Left cardiac atrium (tissue), 4 donors: ENCODE data around the gene FNIP2. TPM values are rescaled to one million over a fixed set of nuclear protein-coding genes. Genes with fewer than 3 reads are reported as not detected.

ENCODE experiments used
- ATAC-seq, 2 donors: fragments of 200-7000 bp; cut with Tn5 transposase; one replicate each; pipeline ENCODE4 v1.9.1; 2020; ENCODE audit warnings: mild to moderate bottlenecking in 2 of 2, moderate library complexity in 2 of 2
- DNase-seq: peaks from one replicate; pipeline ENCODE4 v3.0.0-alpha.2; 2020
- intact Hi-C, 2 donors: fragments of 100-400 bp; cut with DNase I; formaldehyde crosslinking; loops; one replicate each; pipeline versions ENCODE4 v1.14.1 to v1.15.1; 2022 to 2023
- total RNA-seq, 2 donors: library from RNA; stranded (reverse); fragmentation: NEBNext Ultra II Directional; extraction: Animal tissue kit (Norgen Biotek cat#: 25700); gene quantifications; one replicate each; pipeline ENCODE4 v1.2.1, GENCODE V29; 2021
- donor health status: DM: no; HTN: yes; CAD: no.
- donor health status: DM: no; HTN: yes; CAD: no; lungs with severe emphysema.
- donor health status: DM: yes; HTN: yes; CAD: no.
- donor health status: Dilated cardiomyopathy.

The FNIP2 gene
- total RNA-seq, 2 donors from 2014 or later: 40.6 to 55.3 TPM

DNA sequence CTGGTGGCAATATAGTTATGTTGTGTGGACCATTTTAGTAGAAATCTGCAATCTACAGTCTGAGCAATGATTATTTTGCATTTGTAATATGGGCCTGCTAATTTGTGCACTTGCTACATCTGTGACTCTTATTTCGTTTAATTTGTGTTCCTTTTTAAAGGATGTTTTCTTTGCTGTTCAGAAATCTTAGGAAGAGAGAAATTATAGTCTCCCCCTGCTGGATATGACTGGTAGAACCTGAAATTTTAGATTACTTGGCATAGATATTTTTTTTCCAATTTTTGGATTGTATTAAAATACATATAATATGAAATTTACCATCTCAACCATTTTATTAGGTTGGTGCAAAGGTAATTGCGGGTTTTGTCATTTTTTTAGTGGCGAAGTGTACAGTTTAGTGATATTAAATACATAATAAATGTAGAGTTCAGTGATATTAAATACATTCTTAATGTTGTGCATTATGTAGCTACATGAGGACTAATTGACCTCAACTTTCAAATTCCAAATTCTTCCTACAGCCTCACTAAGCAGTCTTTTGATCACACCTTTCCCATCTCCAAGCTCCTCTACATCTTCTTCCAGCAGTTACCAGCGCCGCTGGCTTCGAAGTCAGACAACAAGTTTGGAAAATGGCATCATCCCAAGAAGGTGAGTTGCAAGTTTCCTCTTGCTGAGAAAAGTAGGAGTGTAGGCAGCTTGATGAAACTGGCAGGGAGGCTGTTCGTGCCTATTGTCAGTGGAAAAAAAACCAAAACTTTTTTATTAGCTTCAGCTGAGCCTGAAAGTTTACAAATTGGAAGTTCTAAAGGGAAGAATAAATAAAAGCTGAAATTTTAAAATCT lies 82.2 kb downstream of the FNIP2 start:
- DNase-seq (no peak), ATAC-seq (peak in 1 of 2 donors; percentile 24)
- intact Hi-C loops: loop anchor here (2.0 to 10.0 kb wide), 3 partner anchors 122 to 594 kb away; no protein-coding TSS in a partner anchor

DNA sequence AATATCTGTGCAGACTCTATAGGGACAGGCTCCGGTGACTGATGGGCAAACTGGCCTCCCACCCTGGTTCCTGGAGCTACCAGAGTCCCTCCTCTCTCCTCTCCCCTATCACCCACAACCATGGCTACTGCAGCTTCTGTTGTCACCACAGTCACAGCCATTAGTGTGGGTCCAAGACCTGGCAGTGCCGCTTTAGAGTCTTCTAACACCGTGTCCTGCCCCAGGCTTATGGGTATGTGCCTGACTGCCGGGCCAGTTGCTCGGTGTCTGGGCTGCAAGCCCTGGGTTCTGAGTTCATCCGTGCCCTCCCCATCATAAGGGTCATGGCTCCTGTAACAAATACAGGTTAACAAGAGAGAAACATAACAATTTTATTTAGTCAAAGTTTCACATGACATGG lies 85.4 kb downstream of the FNIP2 start:
- DNase-seq: no peak
- intact Hi-C loops: loop anchor here (10.0 kb wide), 2 partner anchors 351 to 591 kb away; no protein-coding TSS in a partner anchor
- peak in 1 of 2 donors; percentile 14 for ATAC-seq

DNA sequence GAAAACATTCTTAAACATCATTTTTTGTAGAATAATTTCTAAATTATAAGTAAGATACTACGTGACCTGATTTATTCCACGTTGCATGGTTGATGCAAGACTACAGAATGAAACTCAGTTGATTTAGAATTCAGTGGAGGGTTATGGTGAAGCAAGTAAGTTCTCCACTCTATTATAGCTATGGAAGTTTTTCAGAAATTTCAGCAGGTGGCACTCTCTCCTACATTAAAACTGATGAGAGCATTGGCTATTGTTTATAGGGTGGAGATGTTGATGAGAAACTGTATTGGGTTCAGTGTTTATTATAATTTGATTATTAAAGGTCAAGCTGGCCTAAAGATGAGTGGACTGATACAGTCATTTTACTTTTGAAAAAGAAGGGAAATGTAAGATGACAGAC lies 88.0 kb downstream of the FNIP2 start:
- peak; percentile 69 to 70 for ATAC-seq
- intact Hi-C loops: loop anchor here (2.0 to 10.0 kb wide), 4 partner anchors 245 to 588 kb away; partner anchors contain the start of gene RAPGEF2 (in 1 of the 2)

DNA sequence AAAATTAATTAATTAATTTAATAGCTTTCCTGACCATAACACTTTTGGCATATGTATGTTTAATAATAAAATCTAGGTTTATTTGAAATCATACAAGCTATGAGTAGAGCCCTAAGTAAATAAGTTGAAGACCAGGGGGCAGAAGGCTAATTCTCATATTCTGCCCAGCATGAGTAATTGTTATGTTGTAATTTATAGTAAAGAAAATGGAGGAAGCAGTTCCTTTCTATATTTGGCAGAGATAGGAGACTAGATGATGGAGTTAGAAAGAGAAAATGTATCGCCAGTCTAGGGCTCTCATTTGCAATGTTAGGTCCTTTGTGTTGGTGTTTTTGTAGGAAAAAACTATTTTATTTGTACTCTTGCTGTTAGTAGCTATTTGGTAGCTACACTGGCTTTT lies 89.1 kb downstream of the FNIP2 start:
- ATAC-seq (no peak), DNase-seq (no peak)
- intact Hi-C loops: loop anchor here (2.0 to 10.0 kb wide), 4 partner anchors 244 to 587 kb away; partner anchors contain the start of gene RAPGEF2 (in 1 of the 2)

More for the DNA sequence above, 88.0 kb downstream of the FNIP2 start:
- DNase-seq: no peak

DNA sequence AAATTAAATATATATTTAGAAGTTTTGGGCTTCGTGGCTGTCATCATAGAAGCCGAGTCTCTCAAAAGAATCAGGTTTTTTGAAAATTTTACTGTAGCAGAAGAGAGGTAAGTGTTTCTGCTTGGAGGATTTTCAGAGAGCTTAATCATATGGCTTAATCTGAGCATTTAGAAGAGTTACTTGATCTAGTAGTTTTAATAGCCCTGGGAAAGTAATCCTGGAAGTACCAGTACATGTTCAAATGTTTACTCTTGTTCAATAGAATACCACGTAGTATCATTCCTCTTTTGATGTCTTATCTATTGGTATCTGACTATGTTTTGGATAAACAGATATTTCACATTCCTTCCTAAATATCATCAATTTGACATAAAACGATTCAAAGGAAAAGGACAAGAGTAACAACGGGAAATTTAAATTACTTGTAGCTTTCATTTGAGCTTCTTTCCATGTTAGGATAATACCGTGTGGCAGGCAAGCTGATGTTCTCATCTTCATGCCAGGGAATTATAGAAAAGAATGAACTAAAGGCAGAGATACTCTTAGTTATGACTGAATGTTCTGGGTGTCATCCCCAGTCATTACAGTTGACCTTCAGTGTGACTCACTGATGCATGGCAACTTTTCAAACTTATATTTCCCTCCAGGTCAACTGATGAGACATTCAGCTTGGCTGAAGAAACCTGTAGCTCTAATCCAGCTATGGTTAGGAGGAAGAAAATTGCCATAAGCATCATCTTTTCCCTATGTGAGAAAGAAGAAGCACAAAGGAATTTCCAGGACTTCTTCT lies 89.8 kb downstream of the FNIP2 start:
- DNase-seq: no peak
- peak in 1 of 2 donors; percentile 50 for ATAC-seq
- intact Hi-C loops: loop anchor here (5.0 to 10.0 kb wide), 3 partner anchors 244 to 586 kb away; partner anchors contain the start of gene RAPGEF2 (in 1 of the 2)

DNA sequence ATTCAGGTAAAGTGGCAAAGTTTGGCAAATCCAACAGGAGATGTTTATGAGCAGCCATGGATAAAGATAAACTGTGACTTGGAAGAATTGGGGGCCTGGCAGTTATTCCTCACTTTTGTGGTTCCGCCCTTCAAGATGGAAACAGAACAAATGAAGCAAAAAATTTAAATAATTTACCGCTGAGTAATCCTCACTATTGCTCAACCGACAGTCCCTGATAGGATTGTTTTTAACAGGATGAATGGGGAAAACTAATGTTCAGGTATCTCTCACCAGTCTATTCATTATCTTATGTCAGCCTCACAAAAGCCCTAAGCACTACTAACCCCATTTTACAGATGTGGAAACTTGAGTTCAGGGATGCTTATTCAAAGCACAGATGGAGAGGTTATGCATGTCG lies 90.8 kb downstream of the FNIP2 start:
- ATAC-seq (no peak), DNase-seq (no peak)
- intact Hi-C loops: loop anchor here (5.0 to 10.0 kb wide), 3 partner anchors 243 to 585 kb away; partner anchors contain the start of gene RAPGEF2 (in 1 of the 2)

DNA sequence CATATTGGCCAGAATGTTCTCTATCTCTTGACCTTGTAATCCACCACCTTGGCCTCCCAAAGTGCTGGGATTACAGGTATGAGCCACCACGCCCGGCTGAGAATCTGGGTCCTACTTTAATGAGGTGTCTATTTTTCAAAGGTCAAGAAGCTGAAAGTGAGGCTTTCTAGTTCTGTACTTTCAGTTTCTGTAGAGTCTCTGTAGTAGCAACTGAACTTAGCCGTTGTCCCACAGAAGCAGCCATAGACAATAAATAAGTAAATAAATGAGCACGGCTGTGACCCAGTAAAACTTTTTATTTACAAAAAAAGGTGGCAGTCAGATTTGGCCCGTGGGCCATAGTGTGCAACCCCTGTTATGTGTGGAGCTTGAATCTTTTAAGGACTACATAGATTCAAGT lies 92.0 kb downstream of the FNIP2 start:
- ATAC-seq (no peak), DNase-seq (no peak)
- intact Hi-C loops: no loop called here

DNA sequence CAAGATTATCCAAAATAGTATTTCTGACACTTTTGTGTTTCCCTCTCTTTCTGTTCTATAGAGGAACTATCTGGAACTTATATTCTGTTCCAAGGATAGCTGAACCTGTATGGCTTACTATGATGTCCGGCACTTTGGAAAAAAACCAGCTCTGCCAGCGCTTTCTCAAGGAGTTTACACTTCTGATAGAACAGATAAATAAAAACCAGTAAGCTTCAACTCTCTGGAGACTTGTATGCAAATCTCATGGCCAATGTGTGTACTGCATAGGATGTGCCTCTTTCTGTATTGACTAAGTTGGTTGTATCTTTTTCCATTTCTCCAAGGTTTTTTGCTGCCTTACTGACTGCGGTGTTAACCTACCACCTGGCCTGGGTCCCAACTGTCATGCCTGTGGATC lies 92.5 kb downstream of the FNIP2 start:
- ATAC-seq: no peak
- intact Hi-C loops: no loop called here
- DNase-seq: no peak

DNA sequence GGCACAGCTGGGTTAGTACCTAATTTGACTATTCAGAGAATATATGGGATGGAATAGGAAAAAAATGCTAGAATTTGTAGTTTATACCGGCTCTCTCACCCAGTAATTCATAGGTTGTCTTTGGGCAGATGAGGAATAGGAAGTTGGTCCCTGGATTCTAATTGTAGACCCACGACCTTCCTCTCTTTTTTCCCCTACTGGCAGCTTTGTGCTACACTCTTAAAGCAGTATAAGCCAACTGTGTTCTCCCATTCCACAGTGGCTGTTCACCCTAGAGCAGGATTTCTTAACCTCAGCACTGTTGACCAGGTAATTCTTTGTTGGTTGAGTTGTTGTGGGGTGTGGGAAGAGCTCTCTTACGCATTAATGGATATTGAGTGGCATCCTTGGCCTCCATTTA lies 92.9 kb downstream of the FNIP2 start:
- no peak for DNase-seq
- ATAC-seq: no peak
- intact Hi-C loops: no loop called here

DNA sequence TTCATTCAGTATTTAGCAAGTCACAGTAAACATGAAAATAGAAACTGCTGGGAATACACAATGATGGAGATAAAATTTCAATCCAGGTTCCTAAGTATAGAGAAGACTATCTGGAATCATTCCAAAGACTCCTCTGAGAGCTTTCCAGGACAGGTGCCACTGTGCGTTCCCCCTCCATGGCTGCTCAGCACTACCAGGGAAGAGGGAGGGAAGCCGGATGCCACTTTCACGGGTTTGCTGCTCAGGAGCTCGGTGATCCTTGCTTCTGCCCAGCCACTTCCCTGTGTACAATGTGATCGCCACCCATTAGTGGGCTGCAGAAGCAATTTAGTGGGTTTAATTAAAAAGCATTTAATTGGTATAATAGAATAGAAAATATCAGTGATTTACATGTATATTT lies 94.5 kb downstream of the FNIP2 start:
- no peak for ATAC-seq
- DNase-seq: no peak
- intact Hi-C loops: no loop called here

DNA sequence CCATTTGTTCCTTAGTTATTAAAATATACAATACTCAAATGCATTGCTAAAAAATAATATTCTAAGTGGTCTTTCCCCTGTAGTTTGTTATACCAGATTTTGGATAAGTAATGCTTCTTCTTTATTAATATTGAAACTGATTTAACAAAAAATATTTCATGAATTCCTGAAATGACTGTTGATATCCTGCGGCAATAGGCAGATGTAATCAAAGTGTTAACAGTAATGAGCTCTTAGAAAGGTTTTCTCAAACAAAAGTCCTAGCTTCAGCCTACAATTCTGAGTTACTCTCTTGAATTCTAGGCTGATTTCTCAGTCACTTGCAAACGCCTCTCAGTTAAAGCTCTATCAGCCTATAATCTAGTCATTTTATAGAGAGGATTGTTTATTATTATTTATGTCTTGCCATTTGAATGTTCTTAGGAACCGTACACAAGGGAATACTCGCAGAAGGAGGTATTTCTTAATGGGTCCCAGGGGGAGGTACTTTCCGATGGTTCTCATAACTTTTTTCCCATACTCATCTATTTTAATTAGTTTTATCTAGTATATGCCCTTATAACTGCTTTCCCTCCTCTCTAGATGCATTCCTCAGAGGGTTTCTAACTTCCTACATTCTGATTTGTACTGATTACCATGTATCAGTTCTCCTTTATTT lies 96.8 kb downstream of the FNIP2 start:
- intact Hi-C loops: no loop called here
- DNase-seq (no peak), ATAC-seq (no peak)

DNA sequence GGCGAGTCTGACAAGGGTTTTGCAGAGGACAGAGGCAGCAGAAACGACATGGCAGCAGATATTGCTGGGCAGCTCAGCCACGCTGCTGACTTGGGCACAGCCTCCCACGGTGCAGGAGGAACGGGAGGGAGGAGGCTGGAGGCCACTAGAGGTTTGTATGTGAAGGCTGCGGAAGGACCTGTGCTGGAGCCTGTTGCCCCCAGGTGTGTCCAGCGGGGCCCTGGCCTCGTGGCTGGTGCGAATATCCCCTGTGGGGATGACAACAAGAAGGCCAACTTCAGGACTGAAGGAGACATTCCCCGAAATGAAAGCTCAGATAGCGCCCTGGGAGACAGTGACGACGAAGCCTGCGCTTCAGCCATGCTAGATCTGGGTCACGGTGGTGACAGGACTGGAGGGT lies 100.2 kb downstream of the FNIP2 start:
- intact Hi-C loops: no loop called here
- DNase-seq (no peak), ATAC-seq (no peak)

DNA sequence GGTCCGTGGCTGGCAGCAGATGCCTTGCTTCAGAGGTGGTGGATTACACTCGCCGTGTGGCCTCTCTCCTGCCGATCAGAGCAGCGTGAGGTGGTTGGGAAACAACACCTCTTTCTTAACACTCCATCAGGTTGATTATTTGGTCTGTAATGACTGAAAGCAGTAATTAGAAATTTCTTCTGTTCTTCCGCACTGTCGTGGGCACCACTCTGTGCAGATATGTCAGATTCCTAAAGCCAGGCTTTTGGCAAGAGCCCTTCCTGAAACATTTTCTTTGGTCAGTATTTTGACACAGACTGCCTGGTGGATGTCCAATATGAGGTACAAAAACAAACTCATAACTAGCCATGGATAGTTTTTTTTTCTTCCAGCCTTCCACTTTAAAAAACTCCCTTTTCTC lies 100.9 kb downstream of the FNIP2 start:
- intact Hi-C loops: no loop called here
- ATAC-seq: no peak
- DNase-seq: no peak

DNA sequence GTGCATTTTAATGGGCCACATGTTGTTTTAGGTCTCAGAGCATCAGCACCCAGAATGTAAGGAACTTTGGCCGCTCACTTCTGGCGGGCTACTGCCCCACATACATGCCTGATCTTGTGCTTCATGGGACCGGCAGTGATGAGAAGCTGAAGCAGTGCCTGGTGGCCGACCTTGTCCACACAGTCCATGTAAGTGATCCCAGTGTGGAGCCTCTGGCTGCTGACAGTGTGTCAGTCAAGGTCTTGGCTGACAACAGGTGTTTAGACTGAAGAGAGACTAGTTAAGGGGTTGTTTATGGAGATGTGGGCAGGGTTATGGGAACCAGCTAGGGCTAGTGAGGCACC lies 101.4 kb downstream of the FNIP2 start:
- ATAC-seq (peak in 1 of 2 donors; percentile 14), DNase-seq (no peak)
- intact Hi-C loops: no loop called here

DNA sequence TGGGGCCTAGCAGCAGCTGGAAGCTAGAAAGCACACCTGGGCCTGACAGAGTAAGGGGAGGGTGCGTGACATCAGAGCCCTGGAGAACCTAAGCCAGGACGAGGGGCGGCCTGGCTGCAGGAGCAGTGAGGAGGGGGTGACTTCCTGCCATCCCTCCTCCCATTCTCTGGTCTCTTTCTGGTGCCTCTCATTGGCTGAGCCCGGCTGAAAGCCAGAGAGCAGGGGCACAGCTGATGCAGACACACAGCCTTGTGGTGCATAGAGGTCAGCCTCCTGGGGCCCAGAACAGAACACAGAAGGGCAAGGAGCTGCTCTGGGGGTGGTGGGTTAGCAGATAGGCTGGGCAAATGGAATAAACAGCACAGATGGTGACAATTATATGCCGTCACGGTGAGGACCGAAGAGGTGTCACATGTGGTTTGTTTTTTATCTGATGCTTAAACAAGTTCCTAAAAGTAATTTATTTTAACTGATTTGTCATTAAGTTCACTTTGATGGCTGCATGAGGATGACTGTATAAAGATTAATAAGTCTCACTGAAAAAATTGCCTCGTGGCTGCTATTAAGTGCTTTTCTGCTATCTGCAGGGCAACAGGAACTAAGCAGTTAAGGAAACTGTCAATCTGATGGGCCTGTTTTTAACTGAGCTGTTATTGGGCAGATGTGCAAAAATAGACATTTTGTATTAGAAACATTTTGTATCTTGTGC lies 102.0 kb downstream of the FNIP2 start:
- ATAC-seq: peak in 1 of 2 donors; percentile 42

DNA sequence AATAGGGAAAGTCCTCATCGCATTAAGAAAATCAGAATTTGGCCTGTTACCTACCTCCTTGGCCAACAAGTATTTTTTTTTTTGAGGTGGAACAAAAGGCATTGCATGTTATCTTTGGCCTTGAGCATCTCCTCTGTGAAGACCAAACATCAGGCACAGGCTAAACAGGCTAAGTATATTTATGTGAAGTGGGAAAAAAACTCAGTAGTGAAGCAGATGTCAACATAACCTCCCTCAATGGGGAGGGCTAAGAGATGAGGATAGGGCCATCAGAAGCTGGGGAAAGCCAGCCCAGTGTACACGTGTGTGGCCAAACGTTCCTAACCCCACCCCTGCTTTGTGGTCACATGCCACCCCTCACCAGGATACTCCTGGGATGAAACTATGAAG lies 102.5 kb downstream of the FNIP2 start:
- ATAC-seq (peak in 1 of 2 donors; percentile 35), DNase-seq (no peak)
- intact Hi-C loops: no loop called here

More for the DNA sequence above, 102.0 kb downstream of the FNIP2 start:
- DNase-seq: no peak
- intact Hi-C loops: no loop called here

DNA sequence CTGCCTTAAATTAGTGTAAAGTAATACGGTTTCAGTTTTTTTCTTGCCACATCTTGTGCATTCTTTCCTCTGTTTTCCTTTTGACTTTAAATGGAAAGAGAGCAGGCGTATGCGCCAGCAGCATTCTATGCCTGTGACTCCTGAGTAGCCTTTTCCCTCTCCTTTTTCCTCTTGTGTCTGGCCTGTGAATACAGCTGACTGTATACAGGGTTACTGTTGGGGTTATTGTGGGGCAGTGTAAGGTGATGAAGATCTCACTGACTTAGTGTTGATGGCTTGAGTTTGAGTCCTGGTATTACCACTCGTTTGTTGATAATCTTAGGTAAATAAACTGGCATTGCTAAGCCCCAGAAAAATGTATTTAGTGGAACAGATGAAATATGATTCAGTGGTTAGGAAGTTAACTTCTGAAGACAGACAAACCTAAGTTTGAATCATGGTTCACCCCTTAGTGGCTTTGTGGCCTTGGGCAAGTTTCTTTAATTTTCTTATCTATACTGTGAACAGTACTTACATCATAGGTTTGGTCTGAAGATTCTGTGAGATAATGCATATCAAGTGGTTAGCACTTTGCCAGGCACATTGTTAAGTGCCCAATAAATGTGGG lies 105.1 kb downstream of the FNIP2 start:
- intact Hi-C loops: no loop called here
- DNase-seq (no peak), ATAC-seq (peak in 1 of 2 donors; percentile 60)

DNA sequence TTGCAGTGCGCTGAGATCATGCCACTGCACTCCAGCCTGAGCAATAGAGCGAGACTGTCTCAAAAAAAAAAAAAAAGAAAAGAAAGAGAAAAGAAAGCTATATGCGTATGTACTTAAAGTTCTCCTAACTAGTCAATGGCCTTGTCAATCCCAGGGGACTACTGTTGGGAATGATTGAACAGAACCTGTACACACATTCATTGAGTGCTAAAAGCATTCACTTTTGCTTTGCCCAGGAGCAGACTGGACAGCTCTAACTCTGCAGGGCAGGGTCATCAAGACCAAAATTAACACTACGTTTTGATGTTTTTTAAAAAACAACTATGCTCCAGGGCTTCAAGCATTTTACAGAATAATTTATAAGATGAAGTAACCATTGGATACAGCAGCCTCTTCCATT lies 106.2 kb downstream of the FNIP2 start:
- ATAC-seq (no peak), DNase-seq (no peak)
- intact Hi-C loops: no loop called here
